Embryonic facial prominence (tissue), 1 donor: ENCODE data around the gene RPL37.
"Not testable (repeated sequence)": the region's sequence is repeated elsewhere in the genome, so short reads cannot be mapped to it uniquely, and the experiment has no call there.

ENCODE experiments used
- DNase-seq: peaks from one replicate; pipeline ENCODE4 v3.0.0-alpha.2; 2016; ENCODE audit errors: extremely low spot score

Gene RPL37

DNA sequence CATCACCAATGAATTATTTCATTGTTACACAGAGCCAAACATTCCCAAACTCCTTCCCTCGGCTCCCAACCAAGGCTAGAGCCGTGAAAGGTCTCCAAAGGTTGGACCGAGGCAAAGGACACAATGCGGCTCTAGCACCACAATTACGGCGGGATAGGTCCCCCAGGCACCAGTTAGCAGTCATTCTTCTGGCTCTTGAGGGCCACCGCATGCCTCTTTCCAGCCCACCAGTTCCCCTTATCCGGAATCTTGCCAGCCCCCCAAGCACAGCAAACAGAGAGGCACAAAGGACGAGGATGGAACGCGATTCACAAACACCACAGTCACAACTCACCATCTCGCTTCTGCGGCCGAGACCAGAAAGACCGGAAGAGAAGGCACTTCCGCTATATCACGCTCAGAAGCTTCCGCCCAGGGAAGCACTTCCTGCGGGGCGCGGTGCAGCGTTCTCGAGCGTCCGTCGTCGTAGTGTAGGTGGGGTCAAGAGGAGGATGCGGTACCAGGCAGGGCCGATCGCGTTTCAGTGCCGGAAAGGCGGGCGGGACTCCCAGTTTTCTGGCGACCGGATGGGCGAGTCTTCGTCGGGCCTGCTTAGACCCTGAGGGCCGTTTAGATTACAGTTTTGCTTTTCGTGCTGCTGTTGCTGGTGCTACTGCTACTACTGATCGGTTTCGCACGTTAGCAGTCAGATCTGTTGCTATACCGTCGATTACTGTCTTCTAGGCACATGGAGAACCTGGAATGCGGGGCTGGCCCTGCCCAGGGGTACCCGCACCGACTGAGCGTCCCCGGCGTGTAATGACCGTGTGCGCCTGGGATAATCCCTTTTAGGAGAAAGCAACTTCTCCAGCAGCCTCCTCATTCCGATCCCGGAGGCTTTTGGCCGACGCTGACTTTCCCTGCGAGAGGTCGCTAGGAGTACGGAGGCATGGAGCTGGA lies at the start of gene RPL37:
TSS of gene RPL37 (minus strand) at position 374 of the 939 bp plus-strand sequence. CDS start at position 337, 37 bp downstream.
- peak; percentile 97 for DNase-seq

DNA sequence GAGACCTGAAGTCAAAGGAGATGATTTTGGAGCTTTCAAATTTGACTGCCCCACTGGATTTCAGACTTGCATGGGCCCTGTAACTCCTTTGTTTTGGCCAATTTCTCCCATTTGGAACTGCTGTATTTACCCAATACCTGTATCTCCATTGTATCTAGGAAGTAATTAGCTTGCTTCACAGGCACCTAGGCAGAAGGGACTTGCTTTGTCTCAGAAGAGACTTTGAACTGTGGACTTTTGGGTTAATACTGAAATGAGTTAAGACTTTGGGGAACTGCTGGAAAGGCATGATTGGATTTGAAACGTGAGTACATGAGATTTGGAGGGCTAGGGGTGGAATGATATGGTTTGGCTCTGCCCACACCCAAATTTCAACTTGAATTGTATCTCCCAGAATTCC lies 48.0 kb upstream of the RPL37 start:
- DNase-seq, result not testable (repeated sequence)

GRCh38 chr5:40882291-40882690 lies 47.3 kb upstream of the RPL37 start:
- DNase-seq, result no peak

- DNase-seq, result peak; percentile 18
Measured at GRCh38 chr5:40879163-40879942, 44.3 kb upstream of the RPL37 start.

- no peak for DNase-seq
Measured at GRCh38 chr5:40877371-40877988, 42.5 kb upstream of the RPL37 start.

GRCh38 chr5:40875958-40876357 lies 40.9 kb upstream of the RPL37 start:
- DNase-seq, result no peak

DNA sequence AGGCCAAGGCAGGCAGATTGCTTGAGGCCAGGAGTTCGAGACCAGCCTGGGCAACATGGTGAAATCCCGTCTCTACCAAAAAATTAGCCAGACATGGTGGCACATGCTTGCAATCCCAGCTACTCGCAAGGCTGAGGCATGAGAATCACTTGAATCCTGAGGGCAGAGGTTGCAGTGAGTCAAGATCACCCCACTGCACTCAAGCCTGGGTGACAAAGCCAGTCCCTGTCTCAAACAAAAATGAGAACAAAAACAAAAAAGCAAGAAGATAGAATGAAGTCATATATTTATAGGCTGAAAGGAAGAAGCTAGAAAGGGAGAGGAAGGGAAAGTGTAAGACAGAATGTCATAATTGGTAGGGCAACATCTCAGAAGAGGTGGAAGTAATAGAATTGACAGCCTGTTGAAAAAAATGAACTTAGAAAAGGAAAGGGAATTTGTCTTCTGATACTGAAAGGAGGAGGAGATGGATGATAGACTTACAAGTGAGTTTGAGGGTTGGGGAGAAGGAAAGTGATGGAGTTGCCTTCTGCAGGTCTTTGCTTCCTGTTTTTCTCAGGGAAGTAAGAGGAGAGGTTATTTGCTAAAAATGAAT lies 38.4 kb upstream of the RPL37 start:
- DNase-seq, result no peak

- not testable (repeated sequence) for DNase-seq
Measured at GRCh38 chr5:40872253-40872652, 37.2 kb upstream of the RPL37 start.

DNA sequence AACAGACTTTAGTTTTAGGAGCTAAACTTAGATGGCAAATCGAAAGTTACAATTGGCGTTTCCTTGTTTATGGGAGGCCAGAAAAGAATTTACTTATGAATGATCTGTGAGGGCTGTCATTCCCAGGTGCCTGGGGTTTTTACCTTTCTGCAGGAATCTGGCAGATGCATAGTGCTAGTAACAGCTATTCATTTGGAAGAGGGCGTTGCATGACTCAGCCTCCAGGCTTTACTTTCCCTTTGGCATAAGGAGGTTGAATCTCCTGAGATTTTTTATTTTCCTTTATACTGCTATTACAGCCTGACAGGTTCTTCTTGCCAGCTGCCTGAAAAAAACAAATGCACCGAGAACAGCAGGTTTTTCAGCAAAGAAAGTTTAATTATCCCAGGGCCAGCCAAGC lies 36.2 kb upstream of the RPL37 start:
- no peak for DNase-seq

- no peak for DNase-seq
Measured at GRCh38 chr5:40869384-40869783, 34.4 kb upstream of the RPL37 start.

DNA sequence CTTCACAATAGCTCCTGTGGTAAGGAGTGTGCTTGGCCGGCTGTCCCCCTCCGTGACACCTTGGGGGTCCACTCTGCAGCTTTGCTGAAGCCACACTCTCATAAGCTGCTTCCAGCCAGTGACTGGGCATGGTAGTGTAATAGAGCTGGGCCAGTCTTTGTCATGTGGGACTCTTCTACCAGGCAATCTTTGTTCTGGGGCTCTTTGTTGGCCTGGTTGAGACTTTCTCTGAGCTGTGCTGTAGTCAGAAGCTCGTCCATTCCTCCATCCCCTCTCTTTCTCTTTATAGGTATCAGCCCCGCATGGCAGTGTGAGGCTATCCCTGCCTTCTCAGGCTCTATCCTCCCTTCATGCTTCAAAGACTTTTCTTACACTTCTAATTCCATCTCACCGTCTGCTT lies 31.8 kb upstream of the RPL37 start:
- no peak for DNase-seq

- not testable (repeated sequence) for DNase-seq
Measured at GRCh38 chr5:40865004-40865403, 30.0 kb upstream of the RPL37 start.

- no peak for DNase-seq
Measured at GRCh38 chr5:40860711-40861110, 25.7 kb upstream of the RPL37 start.

DNA sequence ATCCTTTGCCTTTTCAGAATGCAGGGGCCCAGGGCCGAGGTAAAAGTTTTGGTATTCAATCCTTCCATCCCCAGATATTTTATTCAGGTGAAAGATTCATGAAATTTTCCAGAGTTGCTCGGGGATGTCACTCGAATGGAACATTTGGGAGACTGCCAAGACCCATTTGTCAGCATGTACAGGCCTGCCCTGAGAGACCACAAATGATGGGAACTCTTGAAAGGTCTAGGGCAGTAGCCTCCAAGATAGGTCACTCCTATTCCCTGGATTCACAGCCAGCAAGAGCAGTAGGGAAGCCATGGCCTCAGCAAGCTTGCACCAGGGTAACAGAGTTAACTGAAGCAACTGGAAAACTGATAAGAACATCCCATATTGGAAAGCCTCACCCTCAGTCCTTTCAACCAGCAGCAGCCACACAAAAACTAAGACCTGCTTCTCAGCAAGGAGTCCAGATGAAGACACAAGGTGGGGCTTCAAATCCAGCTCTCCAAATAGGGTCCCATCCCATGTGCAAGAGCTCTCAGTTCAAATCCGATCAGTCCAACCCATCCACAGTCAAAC lies 18.7 kb upstream of the RPL37 start:
- DNase-seq, result no peak

- no peak for DNase-seq
Measured at GRCh38 chr5:40847525-40847924, 12.5 kb upstream of the RPL37 start.

DNA sequence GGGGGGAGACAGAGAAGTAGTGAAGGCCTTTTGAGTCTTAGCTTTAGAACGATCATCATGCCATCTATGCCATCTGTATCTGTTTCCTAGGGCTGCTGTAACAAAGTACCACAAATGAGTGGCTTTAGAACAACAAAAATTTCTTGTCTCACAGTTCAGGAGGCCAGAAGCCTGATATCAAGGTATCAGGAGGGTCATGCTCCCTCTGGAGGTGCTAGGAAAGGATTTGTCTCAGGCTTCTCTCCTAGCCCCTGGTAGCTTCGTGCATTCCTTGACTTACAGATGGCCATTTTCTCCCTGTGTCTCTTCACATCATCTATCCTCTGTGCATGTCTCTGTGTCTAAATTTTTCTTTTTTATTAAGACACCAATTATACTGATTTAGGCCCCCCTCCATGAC lies 11.3 kb upstream of the RPL37 start:
- no peak for DNase-seq

DNA sequence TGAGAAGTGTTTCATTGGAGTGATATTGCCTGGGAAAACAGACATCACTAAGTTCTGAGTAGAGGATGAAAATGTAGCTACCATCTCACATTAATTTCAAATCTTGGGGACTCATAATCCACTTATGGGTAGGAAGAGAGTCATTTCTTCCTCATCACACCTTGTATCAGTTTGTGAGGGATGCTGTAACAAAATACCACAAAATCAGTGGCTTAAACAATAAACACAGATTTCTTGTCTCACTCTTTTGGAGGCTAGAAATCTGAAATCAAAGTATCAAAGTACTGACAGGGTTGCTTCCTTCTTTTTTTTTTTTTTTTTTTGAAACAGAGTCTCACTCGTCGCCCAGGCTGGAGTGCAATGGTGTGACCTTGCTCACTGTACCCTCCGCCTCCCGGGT lies 9.5 kb upstream of the RPL37 start:
- no peak for DNase-seq

DNA sequence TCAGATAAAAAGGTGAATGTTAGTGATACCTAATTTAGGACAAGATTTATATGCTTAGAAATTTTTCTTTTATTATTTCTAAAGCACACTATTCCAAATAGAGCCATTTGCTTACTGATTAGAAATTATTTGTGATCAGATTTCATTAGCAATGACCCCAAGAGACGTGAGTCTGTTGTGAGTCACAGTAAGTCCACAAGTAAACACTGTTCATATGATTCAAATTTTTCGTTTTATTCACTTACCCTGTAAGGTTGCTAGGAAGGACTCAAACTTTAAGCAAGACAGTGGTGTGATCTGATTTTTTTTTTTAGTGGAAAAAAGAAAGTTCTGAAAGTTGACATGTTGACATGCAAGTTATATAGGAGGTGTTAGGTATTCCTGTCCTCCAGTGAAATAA lies 7.3 kb upstream of the RPL37 start:
- no peak for DNase-seq

- DNase-seq, result no peak
Measured at GRCh38 chr5:40841068-40841805, 6.2 kb upstream of the RPL37 start, which contains the start of gene CARD6. TSS of gene CARD6 (plus strand) at chr5:40841367. CDS start at chr5:40841383, 16 bp downstream.

- no peak for DNase-seq
Measured at GRCh38 chr5:40838086-40838485, 3.1 kb upstream of the RPL37 start.

DNA sequence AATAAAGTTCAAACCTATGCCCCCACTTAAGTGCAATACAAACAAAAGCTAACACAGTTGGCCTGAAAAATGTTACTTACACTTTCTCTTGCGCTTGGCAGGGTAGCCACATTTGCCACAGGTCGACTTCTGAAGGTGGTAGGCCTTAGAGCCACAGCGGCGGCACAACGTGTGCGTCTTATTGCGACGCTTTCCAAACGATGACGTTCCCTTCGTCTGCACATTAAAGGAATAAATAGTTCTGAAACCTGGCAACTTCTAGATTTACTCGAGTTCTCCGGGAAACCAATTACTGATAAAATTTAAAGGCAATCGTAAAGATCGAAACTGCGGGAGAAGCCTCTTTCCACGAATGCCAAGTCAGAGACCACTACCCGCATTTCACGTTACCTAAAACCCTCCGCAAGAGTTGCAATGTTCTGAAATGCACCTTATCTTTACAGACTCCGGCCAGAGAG lies 602 bp downstream of the RPL37 start:
- no peak for DNase-seq
